Type B pancreatic cell (in vitro differentiated cells): Measurements from ENCODE around the gene PITPNC1. TPM values are rescaled to one million over a fixed set of nuclear protein-coding genes. Genes with fewer than 3 reads are reported as not detected.

Experiments
- DNase-seq: peaks from one replicate; pipeline ENCODE4 v3.0.0; 2021; ENCODE audit warnings: mixed read lengths; ENCODE audit not compliant: unreplicated experiment; ENCODE audit errors: extremely low spot score
- H3K27ac Mint-ChIP-seq: 2 replicates; pipeline ENCODE4 v1.8.0; 2021; ENCODE audit warnings: mild to moderate bottlenecking, mixed read lengths
- H3K27me3 Mint-ChIP-seq: 2 replicates; pipeline ENCODE4 v1.8.0; 2021; ENCODE audit warnings: mixed read lengths
- H3K36me3 Mint-ChIP-seq: 2 replicates; pipeline ENCODE4 v1.8.0; 2021; ENCODE audit warnings: mixed read lengths
- H3K4me1 Mint-ChIP-seq: one replicate; pipeline ENCODE4 v1.8.0; 2021; ENCODE audit warnings: mixed read lengths; ENCODE audit not compliant: unreplicated experiment
- H3K4me3 Mint-ChIP-seq: 2 replicates; pipeline ENCODE4 v1.8.0; 2021; ENCODE audit warnings: mild to moderate bottlenecking, mixed read lengths
- H3K9me3 Mint-ChIP-seq: 2 replicates; pipeline ENCODE4 v1.8.0; 2021; ENCODE audit warnings: mixed read lengths
- CTCF ChIP-seq: fragments of 200-600 bp; sonication (generic); conservative IDR thresholded peaks from 2 replicates; pipeline ENCODE4 v1.5.0; 2021; ENCODE audit warnings: antibody characterized with exemption, mild to moderate bottlenecking
- total RNA-seq: library from RNA; stranded (reverse); gene quantifications from 2 replicates; pipeline ENCODE4 v1.2.1, GENCODE V29; 2021; ENCODE audit warnings: low replicate concordance

Gene PITPNC1
- total RNA-seq, 1 donor from 2014 or later = 18.7 TPM

GRCh38 chr17:67474081-67474661 is 97.1 kb downstream of the PITPNC1 start:
- peaks cover 3% of the 10 kb centered on the region for H3K27me3 Mint-ChIP-seq
- no peak for DNase-seq
- TF ChIP-seq CTCF = no peak
- no peak overlapping the region for H3K4me3 Mint-ChIP-seq
- peaks cover 30% of the 10 kb centered on the region for H3K4me1 Mint-ChIP-seq
- no peaks in the 10 kb centered on the region for H3K9me3 Mint-ChIP-seq
- no peak overlapping the region for H3K27ac Mint-ChIP-seq
- no peaks in the 10 kb centered on the region for H3K36me3 Mint-ChIP-seq

DNA sequence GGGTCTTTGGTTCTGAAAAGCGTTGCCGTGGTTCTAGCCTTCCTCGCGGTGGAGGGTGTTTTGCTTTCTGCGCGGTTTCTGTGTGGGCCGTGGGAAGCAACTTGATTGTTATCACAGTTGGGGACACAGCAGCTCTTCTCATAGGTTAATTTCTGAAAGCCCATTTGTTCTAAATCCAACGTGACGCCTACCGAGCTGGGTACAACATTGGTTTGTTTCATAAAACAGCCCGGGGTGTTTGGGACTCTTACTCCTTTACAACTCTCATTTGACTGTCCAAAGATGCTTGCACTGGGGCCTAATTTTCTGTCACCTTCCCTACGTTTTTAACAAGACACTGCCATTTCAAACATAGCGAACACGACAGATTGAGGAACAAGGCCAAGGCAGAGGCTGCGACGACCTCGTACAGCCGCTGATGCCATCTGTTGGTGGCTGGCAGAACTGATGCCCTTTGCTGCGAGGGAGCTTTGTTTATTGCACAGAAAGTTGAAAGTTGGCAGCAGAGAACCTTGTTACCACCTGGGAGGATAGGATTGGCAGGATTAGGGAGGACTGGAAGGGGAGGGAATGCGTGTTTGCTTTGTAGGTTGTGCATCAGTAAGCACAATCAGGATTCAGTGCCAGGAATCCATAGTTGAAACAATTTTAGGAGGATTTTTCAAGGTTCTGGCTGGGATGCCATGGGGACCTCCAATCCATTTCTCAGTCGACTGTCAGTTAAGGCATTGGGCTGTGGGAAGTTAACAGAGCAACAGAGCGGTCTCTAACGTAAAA is 98.3 kb downstream of the PITPNC1 start:
- Mint-ChIP-seq H3K4me1 (peaks cover 30% of the 10 kb centered on the region), H3K9me3 (no peaks in the 10 kb centered on the region)
- TF ChIP-seq CTCF = peak; percentile 79

DNA sequence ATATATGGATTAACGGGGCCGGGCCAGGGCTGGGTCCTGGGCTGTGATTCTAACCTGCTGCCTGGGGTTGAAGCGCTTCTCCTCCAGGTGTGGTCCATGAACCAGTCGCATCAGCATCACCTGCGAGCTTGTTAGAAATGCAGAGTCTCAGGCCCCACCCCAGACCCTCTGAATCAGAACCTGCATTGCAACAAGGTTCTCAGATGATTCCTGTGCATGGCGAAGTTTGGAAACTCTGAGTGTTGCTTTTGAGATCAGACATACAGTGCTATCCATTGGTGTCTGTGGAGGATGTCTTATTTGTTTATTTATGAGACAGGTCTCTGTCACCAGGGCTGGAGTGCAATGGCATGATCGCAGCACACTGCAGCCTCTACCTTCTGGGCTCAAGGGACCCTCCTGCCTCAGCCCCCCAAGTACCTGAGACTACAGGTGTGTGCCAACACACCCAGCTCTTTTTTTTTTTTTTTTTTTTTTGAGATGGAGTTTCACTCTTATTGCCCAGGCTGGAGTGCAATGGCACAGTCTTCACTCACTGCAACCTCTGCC is 99.8 kb downstream of the PITPNC1 start:
- no peak overlapping the region for H3K27ac Mint-ChIP-seq
- no peak overlapping the region for H3K4me3 Mint-ChIP-seq
- no peaks in the 10 kb centered on the region for H3K9me3 Mint-ChIP-seq
- no peaks in the 10 kb centered on the region for H3K36me3 Mint-ChIP-seq
- DNase-seq = no peak
- no peak for TF ChIP-seq CTCF
- peaks cover 30% of the 10 kb centered on the region for H3K4me1 Mint-ChIP-seq
- peaks cover 3% of the 10 kb centered on the region for H3K27me3 Mint-ChIP-seq

More for the DNA sequence above, 98.3 kb downstream of the PITPNC1 start:
- DNase-seq = no peak
- peaks cover 3% of the 10 kb centered on the region for H3K27me3 Mint-ChIP-seq
- H3K4me3 Mint-ChIP-seq = no peak overlapping the region
- H3K36me3 Mint-ChIP-seq = no peaks in the 10 kb centered on the region
- no peak overlapping the region for H3K27ac Mint-ChIP-seq

- no peaks in the 10 kb centered on the region for H3K9me3 Mint-ChIP-seq
Measured at GRCh38 chr17:67477687-67478086, 100.6 kb downstream of the PITPNC1 start.

More at GRCh38 chr17:67477687-67478086, 100.6 kb downstream of the PITPNC1 start:
- no peaks in the 10 kb centered on the region for H3K36me3 Mint-ChIP-seq
- DNase-seq = no peak
- no peak overlapping the region for H3K27ac Mint-ChIP-seq
- H3K4me1 Mint-ChIP-seq = peaks cover 30% of the 10 kb centered on the region
- H3K27me3 Mint-ChIP-seq = peaks cover 3% of the 10 kb centered on the region
- no peak for TF ChIP-seq CTCF
- H3K4me3 Mint-ChIP-seq = no peak overlapping the region
